NB4 (cell line): ENCODE results near the gene CHST11.

Source experiments
- DNase-seq: peaks from one replicate; pipeline ENCODE4 v3.0.0; 2010; ENCODE audit warnings: low read depth
- H3K4me3 ChIP-seq: one replicate; pipeline ENCODE4 v1.5.1; 2011; ENCODE audit warnings: mild to moderate bottlenecking, low read depth, low read length, moderate library complexity
- MYC ChIP-seq: IDR thresholded peaks from 2 replicates; pipeline ENCODE4 v1.6.1; 2011; ENCODE audit warnings: low read depth, low read length
- POLR2A ChIP-seq: IDR thresholded peaks from 2 replicates; pipeline ENCODE4 v1.6.1; 2011; ENCODE audit warnings: mild to moderate bottlenecking; ENCODE audit not compliant: insufficient read length; ENCODE audit errors: extremely low read depth
- TF ChIP-seq, protein P1 (sequence below): IDR thresholded peaks from one replicate; pipeline ENCODE4 v1.5.1; 2012; ENCODE audit warnings: low read depth, low read length
- TF ChIP-seq, protein P2 (sequence below): IDR thresholded peaks from 2 replicates; pipeline ENCODE4 v1.6.1; 2011; ENCODE audit warnings: low read depth, low read length

Gene CHST11

DNA sequence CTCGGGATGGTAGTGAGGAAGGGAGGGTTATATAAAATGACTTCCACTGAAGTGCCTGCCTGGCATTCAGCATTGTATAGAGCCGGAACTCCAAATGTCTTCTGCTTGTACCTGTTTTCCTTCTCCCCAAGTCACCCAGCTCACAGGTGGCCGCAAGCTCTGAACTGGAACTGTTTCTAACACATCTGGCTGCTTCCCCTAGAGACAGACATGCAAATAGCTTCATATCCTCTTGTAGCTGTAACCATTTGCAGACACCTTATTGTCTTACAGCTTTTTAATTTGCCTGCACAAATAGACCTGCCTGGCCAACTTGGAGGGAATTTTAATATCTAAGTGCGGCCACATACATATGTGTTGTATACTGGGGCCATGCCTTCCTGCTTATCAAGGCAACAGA, 126.0 kb downstream of the CHST11 start:
- no peak for DNase-seq
- TF ChIP-seq MYC (no peak), POLR2A (no peak)
- TF ChIP-seq, protein P1, sequence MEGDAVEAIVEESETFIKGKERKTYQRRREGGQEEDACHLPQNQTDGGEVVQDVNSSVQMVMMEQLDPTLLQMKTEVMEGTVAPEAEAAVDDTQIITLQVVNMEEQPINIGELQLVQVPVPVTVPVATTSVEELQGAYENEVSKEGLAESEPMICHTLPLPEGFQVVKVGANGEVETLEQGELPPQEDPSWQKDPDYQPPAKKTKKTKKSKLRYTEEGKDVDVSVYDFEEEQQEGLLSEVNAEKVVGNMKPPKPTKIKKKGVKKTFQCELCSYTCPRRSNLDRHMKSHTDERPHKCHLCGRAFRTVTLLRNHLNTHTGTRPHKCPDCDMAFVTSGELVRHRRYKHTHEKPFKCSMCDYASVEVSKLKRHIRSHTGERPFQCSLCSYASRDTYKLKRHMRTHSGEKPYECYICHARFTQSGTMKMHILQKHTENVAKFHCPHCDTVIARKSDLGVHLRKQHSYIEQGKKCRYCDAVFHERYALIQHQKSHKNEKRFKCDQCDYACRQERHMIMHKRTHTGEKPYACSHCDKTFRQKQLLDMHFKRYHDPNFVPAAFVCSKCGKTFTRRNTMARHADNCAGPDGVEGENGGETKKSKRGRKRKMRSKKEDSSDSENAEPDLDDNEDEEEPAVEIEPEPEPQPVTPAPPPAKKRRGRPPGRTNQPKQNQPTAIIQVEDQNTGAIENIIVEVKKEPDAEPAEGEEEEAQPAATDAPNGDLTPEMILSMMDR = no peak
- TF ChIP-seq, protein P2, sequence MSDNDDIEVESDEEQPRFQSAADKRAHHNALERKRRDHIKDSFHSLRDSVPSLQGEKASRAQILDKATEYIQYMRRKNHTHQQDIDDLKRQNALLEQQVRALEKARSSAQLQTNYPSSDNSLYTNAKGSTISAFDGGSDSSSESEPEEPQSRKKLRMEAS = no peak
- no peak overlapping the region for H3K4me3 ChIP-seq

DNA sequence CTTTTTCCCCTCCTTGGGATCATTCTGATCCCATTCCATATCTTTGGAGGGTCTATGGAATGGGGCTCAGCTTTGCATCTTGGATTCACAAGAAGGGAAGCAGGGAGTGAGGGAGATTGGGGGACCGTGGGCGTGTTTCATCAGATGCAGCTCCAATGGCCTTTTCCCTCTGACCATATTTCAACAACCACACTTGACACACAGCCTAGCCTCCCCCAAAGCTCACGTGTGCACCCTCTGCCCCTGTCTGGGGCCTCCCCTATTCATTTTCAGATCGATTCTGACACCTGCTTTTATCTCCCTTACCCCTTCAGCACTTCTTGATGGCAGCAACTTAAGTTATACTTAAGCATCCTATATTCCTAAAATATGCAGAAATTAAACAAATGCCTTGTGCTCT, 126.6 kb downstream of the CHST11 start:
- TF ChIP-seq MYC = no peak
- no peak for TF ChIP-seq POLR2A
- TF ChIP-seq, protein P1 = no peak
- TF ChIP-seq, protein P2 = no peak
- H3K4me3 ChIP-seq = no peak overlapping the region
- DNase-seq = no peak

DNA sequence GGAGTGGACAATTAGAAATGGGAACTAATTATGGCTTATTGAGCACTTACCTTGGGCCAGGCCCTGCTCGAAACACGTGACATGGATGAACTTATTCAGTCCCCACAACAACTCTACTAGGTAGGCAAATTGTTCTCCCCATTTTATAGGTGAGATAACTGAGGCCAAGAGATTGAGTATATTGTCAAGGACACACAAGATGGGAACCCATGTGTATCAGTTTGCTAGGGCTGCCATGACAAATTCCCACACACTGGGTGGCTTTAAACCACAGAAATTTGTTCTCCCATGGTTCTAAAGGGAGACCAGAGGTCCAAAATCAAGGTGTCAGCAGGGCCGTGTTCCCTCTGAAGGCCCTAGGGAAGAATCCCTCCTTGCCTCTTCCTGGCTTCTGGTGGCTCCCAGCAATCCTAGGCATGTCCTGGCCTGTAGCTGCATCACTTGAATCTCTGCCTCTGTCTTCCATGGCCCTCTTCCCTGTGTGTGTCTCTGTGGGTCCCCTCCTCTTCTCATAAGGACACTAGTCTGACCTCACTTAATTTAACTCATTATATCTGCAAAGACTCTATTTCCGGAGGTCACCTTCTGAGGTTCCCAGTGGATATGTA, 128.8 kb downstream of the CHST11 start:
- TF ChIP-seq POLR2A (no peak), MYC (no peak)
- TF ChIP-seq, protein P2 = no peak
- TF ChIP-seq, protein P1 = no peak
- DNase-seq = no peak
- no peak overlapping the region for H3K4me3 ChIP-seq

DNA sequence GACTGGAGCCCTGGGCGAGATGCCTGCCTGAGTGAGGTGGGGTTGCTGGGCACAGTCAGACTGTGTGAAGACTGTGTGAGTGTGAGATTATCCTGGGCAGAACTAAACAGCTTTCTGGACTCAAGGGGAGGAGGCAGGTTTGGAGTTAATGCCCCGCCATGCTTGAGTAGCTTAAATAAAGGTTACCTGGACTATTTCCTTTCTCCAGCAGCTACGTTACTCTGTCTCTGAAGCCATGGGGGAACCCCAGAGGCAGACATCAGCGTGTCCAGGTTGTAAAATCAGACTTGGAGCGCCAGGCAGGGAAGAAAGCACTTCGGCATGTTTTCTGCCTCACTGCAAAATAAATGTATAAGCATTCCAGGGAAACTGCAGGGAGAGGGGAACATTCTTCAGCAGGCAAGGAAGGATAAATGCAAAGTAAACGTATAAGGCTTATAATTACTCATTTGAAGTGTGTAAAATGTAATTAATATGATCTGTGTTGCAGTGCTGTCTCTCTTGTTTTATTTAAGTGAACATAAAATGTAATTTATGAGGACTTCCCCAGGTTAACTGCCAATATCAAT, 129.7 kb downstream of the CHST11 start:
- no peak for DNase-seq
- H3K4me3 ChIP-seq = no peak overlapping the region
- TF ChIP-seq MYC = no peak
- TF ChIP-seq, protein P1 = no peak
- TF ChIP-seq POLR2A = no peak

DNA sequence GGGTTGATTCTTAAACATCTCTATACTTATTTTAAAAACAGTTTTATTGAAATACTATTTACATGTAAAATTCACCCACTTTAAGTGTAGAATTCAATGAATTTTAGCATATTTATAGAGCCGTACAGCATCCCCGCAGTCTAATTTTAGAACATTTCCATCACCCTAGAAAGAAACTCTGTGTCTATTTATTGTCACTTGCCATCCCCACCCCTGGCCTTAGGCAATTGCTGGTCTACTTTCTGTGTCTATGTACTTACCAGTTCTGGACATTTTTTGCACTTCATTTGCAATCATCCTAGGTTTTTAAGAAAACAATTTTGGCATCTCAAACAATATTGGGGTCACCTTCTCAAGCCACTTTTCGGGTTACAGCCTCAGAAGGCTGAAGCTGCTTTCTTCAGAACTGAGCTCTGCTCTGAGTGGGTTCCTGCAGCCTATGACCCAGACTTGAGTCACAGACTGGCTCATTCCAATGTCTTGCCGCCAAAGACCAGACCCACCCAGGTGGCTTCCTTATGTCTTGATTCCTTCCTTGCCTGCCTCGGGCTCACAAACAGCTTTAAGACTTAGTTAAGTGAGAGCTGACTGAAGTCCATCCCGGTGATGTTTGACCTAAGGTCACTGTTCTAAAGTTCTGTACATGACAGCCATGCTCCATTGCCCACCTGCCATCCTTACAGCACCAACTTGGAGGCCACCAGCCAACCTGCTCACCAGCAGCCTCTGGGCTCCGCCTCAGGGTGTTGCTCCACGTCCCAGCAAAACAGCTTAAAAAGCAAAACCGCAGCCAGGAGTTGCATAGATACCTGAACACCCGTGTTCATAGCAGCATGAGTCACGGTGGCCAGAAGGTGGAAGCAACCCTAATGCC, 131.5 kb downstream of the CHST11 start:
- TF ChIP-seq, protein P1 = no peak
- TF ChIP-seq, protein P2 = no peak
- no peak for TF ChIP-seq POLR2A
- no peak for TF ChIP-seq MYC
- no peak overlapping the region for H3K4me3 ChIP-seq
- no peak for DNase-seq
